ENCODE measurements around the gene CCDC122. TPM values are rescaled to one million over a fixed set of nuclear protein-coding genes. Genes with fewer than 3 reads are reported as not detected.

The CCDC122 gene
- total RNA-seq, 1 experiment from 2014 or later = 2.8 TPM

DNA sequence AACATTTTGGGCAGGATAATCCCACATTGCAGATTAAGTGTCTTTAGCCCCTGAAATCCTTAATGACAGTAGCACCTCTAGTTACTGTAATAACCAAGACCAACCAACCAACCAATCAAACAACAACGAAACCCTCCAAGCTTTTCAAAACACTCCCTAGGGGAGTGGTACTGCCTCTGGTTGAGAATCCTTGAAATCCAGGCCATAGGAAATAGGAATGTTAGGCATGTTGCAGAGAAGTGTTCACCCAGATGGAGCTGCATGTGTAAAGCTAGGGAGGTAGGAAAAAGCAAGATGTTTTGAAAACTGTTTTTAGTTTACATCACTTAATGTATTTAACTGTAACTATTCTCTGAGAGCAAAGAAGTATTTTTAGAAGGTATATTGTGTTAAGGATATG is 4.7 kb upstream of the CCDC122 start:
- H3K4me3 ChIP-seq (ENCODE audit: insufficient read depth, low read depth, low read length) = no peak overlapping the region
- no peaks in the 10 kb centered on the region for H3K36me3 ChIP-seq (replicated peaks; ENCODE audit: control insufficient read depth, insufficient read depth, low read length)
- peaks cover 15% of the 10 kb centered on the region for H3K27me3 ChIP-seq (ENCODE audit: control insufficient read depth, insufficient read depth, low read length)
- DNase-seq = peak; percentile 18

DNA sequence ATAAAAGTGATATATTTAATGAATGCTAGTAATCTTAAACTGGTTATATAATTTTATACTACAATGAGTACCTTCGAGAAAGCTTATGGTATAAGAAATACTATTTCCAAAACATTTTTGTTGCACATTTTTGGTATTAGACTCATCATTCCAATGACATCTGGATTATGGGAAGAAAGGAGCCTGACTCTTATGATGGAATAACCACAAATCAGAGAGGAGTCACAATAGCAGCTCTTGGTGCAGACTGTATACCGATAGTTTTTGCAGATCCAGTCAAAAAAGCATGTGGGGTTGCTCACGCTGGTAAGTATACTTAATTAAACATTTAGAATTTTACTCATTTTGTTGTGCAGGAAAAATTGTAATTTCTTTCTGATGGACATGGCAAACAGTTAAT is 4.1 kb upstream of the CCDC122 start:
- DNase-seq = no peak
- no peak overlapping the region for H3K4me3 ChIP-seq (ENCODE audit: insufficient read depth, low read depth, low read length)

DNA sequence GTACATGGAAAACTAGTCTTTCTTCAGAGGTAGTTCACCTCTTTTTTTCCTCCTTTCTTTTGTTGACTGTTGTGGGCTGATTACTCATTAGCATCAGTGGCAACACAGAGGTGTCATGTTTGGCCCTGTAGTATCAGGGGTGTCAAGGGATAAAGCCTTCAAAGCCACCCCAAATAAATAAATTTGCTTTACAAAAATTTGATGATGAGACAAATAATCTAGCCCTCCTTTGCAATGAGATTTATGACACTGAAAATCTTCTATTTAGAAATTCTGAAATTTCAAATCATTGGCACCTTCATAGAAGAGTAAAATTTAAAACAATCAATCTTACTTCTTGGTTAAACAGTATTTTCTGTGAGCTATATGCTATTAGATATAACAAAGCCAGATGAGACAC is 2.0 kb upstream of the CCDC122 start:
- Histone ChIP-seq H3K36me3 (replicated peaks; ENCODE audit: control insufficient read depth, insufficient read depth, low read length) (no peaks in the 10 kb centered on the region), H3K27me3 (ENCODE audit: control insufficient read depth, insufficient read depth, low read length) (peaks cover 15% of the 10 kb centered on the region), H3K4me3 (ENCODE audit: insufficient read depth, low read depth, low read length) (no peak overlapping the region)
- no peak for DNase-seq

More for the DNA sequence above, 4.1 kb upstream of the CCDC122 start:
- Histone ChIP-seq H3K36me3 (replicated peaks; ENCODE audit: control insufficient read depth, insufficient read depth, low read length) (no peaks in the 10 kb centered on the region), H3K27me3 (ENCODE audit: control insufficient read depth, insufficient read depth, low read length) (peaks cover 15% of the 10 kb centered on the region)

DNA sequence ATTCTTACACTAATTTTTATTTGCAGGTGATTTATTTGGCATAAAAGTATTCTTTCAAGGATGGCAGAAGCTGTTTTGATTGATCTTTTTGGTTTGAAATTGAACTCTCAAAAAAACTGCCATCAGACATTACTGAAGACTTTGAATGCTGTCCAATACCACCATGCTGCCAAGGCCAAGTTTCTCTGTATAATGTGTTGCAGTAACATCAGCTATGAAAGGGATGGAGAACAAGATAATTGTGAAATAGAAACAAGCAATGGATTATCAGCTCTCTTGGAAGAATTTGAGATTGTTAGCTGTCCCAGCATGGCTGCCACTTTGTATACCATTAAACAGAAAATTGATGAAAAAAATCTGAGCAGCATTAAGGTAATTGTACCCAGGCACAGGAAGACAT is 1.4 kb upstream of the CCDC122 start:
- DNase-seq = no peak
- Histone ChIP-seq H3K36me3 (replicated peaks; ENCODE audit: control insufficient read depth, insufficient read depth, low read length) (no peaks in the 10 kb centered on the region), H3K4me3 (ENCODE audit: insufficient read depth, low read depth, low read length) (no peak overlapping the region), H3K27me3 (ENCODE audit: control insufficient read depth, insufficient read depth, low read length) (peaks cover 15% of the 10 kb centered on the region)

DNA sequence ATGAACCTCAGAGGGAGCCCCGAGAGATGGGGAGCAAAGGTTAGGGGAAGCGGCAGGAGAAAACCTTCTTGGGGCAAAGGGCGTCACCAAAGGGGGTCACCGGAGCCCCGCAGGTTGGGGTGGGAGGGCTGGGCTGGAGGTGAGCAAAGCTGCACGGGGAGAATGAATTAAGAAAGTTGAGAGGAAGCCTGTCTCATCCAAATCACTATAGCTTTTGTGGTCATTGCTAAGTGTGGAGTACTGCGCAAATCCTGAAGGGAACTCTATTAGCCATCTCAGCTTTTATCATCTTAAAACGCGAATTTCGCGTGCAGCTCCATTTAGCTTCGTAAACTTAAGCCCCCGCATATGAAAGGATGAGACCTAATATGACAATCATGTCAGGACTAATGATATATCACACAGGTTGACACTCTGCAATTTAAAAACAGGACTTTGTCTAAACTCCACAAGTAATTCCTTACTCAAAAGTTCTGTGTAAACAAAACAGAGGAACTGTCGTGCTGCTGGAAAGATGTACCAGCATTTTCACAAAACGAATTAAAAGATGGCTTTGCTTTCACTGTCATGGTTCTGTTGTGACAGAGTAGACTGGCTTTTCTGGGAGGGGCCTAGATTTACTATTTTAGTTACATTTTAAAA is 795 bp upstream of the CCDC122 start:
- DNase-seq = no peak
- no peaks in the 10 kb centered on the region for H3K36me3 ChIP-seq (replicated peaks; ENCODE audit: control insufficient read depth, insufficient read depth, low read length)
- peak overlapping the region; percentile 78 for H3K4me3 ChIP-seq (ENCODE audit: insufficient read depth, low read depth, low read length)
- peaks cover 15% of the 10 kb centered on the region for H3K27me3 ChIP-seq (ENCODE audit: control insufficient read depth, insufficient read depth, low read length)

DNA sequence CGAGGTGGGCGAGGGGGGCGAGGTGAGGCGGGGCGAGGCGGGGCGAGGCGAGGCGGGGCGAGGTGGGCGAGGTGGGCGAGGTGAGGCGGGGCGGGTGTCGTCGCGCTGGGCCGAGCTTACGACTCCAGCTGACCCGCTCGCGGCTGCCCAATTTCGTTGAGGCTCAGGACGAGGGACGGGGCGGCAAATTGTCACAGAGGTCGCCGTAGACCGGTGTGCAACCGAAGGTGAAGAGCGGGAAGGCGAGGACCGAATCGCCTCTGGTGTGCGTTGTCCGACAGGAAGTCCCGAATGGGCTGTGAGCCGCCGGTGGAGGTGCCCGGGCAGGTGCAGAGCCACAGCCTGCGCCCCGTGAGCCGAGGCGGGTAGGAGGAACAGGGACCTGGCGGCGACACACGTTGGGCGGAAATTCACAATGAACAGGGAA is 228 bp upstream of the CCDC122 start, which contains the start of gene LACC1:
Gene LACC1, plus strand, starts transcription at position 150 of the 427 bp plus-strand sequence. CDS start 1,082 bp downstream, outside the sequence.
- DNase-seq = peak; percentile 86
- peak within 1 kb of the TSS; percentile 78 for H3K4me3 ChIP-seq (ENCODE audit: insufficient read depth, low read depth, low read length)
- no peaks in the 10 kb centered on the region for H3K36me3 ChIP-seq (replicated peaks; ENCODE audit: control insufficient read depth, insufficient read depth, low read length)
- peaks cover 15% of the 10 kb centered on the region for H3K27me3 ChIP-seq (ENCODE audit: control insufficient read depth, insufficient read depth, low read length)

DNA sequence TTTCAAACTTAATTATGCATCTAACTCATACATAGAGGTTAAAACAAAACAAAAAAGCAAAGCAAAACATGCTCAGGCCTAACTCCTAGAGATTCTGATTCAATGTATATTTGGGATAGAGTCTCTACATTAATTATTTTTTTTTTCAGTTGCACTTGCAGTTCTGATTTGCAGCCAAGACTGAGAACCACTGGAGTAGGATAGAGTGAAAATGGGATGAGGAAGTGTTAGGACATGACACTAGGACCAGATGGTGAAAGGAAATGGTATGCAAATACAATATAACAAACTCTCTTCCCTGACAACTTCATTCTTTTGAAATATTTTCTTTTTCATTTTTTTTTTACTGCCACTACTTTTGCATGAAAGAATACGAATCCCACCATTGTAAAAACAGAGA is 1.8 kb downstream of the CCDC122 start:
- no peak overlapping the region for H3K4me3 ChIP-seq (ENCODE audit: insufficient read depth, low read depth, low read length)
- H3K27me3 ChIP-seq (ENCODE audit: control insufficient read depth, insufficient read depth, low read length) = peaks cover 15% of the 10 kb centered on the region
- no peaks in the 10 kb centered on the region for H3K36me3 ChIP-seq (replicated peaks; ENCODE audit: control insufficient read depth, insufficient read depth, low read length)
- DNase-seq = no peak

DNA sequence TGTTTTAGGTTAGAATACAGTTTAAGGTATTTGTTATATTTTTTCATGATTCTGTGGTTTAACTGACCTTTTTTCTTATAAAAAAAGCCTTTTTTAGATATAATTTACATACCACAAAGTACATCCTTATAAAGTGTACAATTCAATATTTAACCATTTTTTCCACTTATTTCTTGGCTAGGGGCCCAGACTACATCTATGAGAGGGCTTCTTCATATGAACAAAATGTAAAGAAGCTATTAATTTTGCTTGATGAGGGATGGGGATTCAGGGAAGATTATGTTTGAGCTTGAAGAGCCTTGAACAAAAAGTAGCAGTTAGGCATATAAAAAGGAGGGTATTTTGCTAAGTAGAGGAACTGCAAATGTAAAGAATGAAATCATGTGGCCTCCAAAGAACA is 2.2 kb downstream of the CCDC122 start:
- no peak for DNase-seq
- Histone ChIP-seq H3K36me3 (replicated peaks; ENCODE audit: control insufficient read depth, insufficient read depth, low read length) (no peaks in the 10 kb centered on the region), H3K27me3 (ENCODE audit: control insufficient read depth, insufficient read depth, low read length) (peaks cover 15% of the 10 kb centered on the region), H3K4me3 (ENCODE audit: insufficient read depth, low read depth, low read length) (no peak overlapping the region)

DNA sequence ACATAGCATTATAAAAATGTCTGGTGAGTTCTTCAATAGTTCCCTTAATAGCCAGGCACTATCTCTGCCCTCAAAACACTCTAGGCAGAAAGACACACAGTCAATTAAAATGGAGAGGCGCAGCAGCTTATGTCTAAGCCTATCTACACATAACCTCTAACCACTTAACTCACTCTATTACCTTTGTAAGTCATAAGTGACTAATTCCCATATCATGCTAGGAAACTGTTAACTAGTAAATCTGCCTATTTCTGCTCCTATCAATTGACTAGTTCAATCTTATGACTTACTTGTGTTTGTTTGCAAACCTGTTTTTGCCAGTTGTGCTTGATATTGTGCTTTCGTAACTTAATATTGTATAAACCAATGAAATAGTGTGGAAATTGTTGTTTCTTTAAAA is 3.2 kb downstream of the CCDC122 start:
- H3K36me3 ChIP-seq (replicated peaks; ENCODE audit: control insufficient read depth, insufficient read depth, low read length) = no peaks in the 10 kb centered on the region
- H3K4me3 ChIP-seq (ENCODE audit: insufficient read depth, low read depth, low read length) = no peak overlapping the region
- H3K27me3 ChIP-seq (ENCODE audit: control insufficient read depth, insufficient read depth, low read length) = peaks cover 15% of the 10 kb centered on the region
- no peak for DNase-seq

DNA sequence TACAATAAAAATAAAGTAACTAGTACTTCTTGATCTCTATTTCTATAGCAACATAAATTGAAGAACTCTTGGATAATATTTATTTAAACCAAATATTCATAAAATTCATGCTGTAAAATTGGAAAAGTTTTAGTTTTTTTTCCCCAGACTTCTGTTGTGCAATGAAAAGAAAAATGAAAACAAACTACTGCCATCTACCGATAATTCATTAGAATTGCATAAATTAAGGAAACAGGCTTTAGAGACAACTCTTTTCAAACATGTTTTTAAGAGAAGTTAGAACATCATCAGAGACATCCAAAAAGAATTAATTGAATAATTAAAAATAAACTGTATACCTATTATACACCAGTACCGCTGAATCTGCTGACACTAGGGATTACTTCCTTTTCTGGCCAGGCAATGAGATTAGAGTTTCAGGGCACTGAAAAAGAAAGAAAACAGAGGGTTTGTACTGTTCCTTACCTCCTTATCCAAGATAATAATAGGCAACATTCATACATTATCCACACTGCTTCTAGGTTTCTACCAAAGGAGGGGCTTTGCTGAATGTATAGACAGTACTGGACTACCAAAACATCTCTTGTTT is 4.9 kb downstream of the CCDC122 start:
- H3K27me3 ChIP-seq (ENCODE audit: control insufficient read depth, insufficient read depth, low read length) = no peaks in the 10 kb centered on the region; the same call in 1 of the 2 replicates
- H3K36me3 ChIP-seq (replicated peaks; ENCODE audit: control insufficient read depth, insufficient read depth, low read length) = no peaks in the 10 kb centered on the region
- H3K4me3 ChIP-seq (ENCODE audit: insufficient read depth, low read depth, low read length) = no peak overlapping the region
- no peak for DNase-seq

DNA sequence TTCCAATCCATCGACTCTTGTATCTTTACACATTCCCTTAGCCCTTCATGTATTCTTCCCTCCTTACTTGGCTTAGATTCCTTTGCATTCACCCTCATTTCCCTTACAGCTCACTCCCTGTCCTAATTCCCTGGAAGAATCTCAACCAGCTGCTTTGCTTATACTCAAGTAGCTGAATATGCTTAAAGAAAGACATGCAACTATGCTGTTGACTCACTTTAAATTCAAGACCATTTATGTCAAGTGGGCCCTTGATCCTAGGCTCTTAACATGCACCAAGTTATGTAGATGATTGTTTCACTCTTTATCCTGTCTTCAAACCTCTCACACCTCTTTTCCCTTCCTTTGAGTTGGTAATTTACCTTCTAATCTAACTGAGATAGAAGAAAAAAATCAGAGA is 7.4 kb downstream of the CCDC122 start:
- H3K27me3 ChIP-seq (ENCODE audit: control insufficient read depth, insufficient read depth, low read length) = no peaks in the 10 kb centered on the region
- H3K36me3 ChIP-seq (replicated peaks; ENCODE audit: control insufficient read depth, insufficient read depth, low read length) = no peaks in the 10 kb centered on the region; the same call in none of the 2 replicates
- H3K4me3 ChIP-seq (ENCODE audit: insufficient read depth, low read depth, low read length) = no peak overlapping the region
- no peak for DNase-seq

DNA sequence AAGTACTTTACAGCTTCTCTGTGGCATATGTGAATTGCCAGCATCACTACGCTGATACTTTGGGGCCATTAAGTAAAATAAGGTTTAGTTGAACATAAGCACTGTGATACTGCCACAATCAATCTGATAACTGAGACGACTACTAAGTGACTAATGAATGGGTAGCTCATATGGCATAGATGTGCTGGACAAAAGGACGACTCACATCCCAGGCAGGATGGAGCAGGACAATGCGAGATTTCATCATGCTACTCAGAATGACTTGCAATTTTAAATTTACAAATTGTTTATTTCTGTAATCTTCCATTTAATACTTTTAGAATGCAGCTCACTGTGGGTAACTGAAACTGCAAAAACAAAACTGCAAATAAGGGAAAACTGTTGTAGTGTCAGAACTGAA is 13.6 kb downstream of the CCDC122 start:
- no peak overlapping the region for H3K4me3 ChIP-seq (ENCODE audit: insufficient read depth, low read depth, low read length)

DNA sequence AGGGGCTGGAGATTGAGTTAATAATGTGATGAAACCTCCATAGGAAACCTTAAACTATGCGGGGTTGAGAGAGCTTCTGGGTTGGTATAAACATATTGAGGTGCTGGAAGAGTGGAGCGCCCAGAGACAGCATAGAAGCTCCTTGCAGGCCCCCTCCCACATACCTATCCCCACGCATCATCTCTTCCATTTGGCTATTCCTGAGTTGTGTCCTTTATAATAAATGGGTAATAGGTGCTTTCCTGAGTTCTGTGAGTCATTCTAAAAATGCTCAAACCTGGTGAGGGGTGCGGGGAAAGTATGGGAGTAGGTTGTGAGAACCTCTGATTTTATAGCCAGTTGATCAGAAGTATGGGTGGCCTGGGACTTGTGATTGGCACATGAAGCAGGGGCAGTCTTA is 14.6 kb downstream of the CCDC122 start:
- Histone ChIP-seq H3K27me3 (ENCODE audit: control insufficient read depth, insufficient read depth, low read length) (no peaks in the 10 kb centered on the region), H3K36me3 (replicated peaks; ENCODE audit: control insufficient read depth, insufficient read depth, low read length) (no peaks in the 10 kb centered on the region; the same call in none of the 2 replicates), H3K4me3 (ENCODE audit: insufficient read depth, low read depth, low read length) (no peak overlapping the region)
- DNase-seq = no peak

More for the DNA sequence above, 13.6 kb downstream of the CCDC122 start:
- no peak for DNase-seq
- Histone ChIP-seq H3K27me3 (ENCODE audit: control insufficient read depth, insufficient read depth, low read length) (no peaks in the 10 kb centered on the region), H3K36me3 (replicated peaks; ENCODE audit: control insufficient read depth, insufficient read depth, low read length) (no peaks in the 10 kb centered on the region; the same call in none of the 2 replicates)

DNA sequence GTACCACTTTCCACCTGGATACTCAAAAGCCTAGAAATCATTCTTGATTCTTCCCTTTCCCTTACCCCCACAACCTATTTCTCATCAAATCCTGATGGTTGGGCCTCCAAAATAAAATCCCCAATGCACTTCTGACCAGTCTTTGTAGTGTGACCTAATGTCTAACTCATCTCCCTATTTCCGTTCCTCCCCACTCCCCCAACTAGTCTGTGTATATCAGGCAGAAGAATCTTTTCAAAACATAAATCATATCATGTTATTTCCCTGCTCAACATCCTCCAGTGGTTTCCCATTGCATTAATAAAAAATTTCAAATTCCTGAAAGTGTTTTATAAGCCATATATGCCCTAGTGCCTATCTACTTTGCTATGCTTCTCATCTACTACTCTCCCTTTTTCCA is 17.7 kb downstream of the CCDC122 start:
- no peaks in the 10 kb centered on the region for H3K27me3 ChIP-seq (ENCODE audit: control insufficient read depth, insufficient read depth, low read length)
- H3K4me3 ChIP-seq (ENCODE audit: insufficient read depth, low read depth, low read length) = no peak overlapping the region
- no peaks in the 10 kb centered on the region for H3K36me3 ChIP-seq (replicated peaks; ENCODE audit: control insufficient read depth, insufficient read depth, low read length)
- DNase-seq = no peak

DNA sequence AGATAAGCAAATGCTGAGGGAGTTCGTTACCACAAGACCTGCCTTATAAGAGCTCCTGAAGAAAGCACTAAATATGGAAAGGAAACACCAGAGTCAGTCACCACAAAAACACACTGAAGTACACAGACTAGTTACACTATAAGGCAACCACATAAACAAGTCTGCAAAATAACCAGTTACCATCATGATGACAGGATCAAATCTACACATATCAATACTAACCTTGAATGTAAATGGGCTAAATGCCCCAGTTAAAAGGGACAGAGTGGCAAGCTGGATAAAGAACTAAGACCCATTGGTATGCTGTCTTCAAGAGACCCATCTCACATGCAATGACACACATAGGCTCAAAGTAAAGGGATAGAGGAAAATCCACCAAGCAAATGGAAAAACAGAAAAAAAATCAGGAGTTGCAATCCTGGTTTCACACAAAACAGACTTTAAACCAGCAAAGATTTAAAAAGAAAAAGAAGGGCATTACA is 26.6 kb downstream of the CCDC122 start:
- H3K27me3 ChIP-seq (ENCODE audit: control insufficient read depth, insufficient read depth, low read length) = no peaks in the 10 kb centered on the region
- H3K36me3 ChIP-seq (replicated peaks; ENCODE audit: control insufficient read depth, insufficient read depth, low read length) = no peaks in the 10 kb centered on the region
- no peak overlapping the region for H3K4me3 ChIP-seq (ENCODE audit: insufficient read depth, low read depth, low read length)
- DNase-seq = no peak
